GM23338 (cell line): ENCODE data around the gene ZNF275. TPM values are rescaled to one million over a fixed set of nuclear protein-coding genes. Genes with fewer than 3 reads are reported as not detected.

ENCODE experiments used
- polyA plus RNA-seq: library from polyadenylated mRNA; unstranded; fragments of >200 nt; fragmentation: Nextera tagmentation; extraction: Ambion mirVana; gene quantifications from 2 replicates; pipeline ENCODE4 v1.2.1, GENCODE V29; 2016
- small RNA-seq: library from RNA; depleted of rRNA; stranded (forward); fragments of <200 nt; gene quantifications from one replicate; pipeline ENCODE3, GENCODE V24; 2014; ENCODE audit warnings: low replicate concordance
- total RNA-seq: library from RNA; depleted of rRNA; stranded (reverse); fragments of >200 nt; shearing (Covaris generic); gene quantifications from 2 replicates; pipeline ENCODE4 v1.2.3, GENCODE V29; 2014; rRNA removed

Gene ZNF275
- total and polyA plus RNA-seq, 2 experiments from 2014 or later, result 3.2 to 12.3 TPM

Small RNA genes lying within 50 kb of the gene (small RNA-seq; reads per million reads assigned to genes)
- not detected for gene AC152007.1

Other genes starting within 250 kb of the ZNF275 start
- gene MAGEA1, start 154.9 kb upstream of the ZNF275 start, total RNA-seq, result not detected in 2 replicates
- not detected in 2 replicates for gene MAGEA1, start 154.9 kb upstream of the ZNF275 start, polyA plus RNA-seq
- 0.78 and 0.83 TPM in 2 replicates for gene PNMA6F, start 12.4 kb upstream of the ZNF275 start, total RNA-seq
- 0.06 and 0.09 TPM in 2 replicates for gene PNMA6F, start 12.4 kb upstream of the ZNF275 start, polyA plus RNA-seq
- not detected in 2 replicates for gene PNMA6E, start 67.2 kb downstream of the ZNF275 start, total RNA-seq
- gene PNMA6E, start 67.2 kb downstream of the ZNF275 start, polyA plus RNA-seq, result not detected in 2 replicates
- gene ZFP92, start 77.3 kb downstream of the ZNF275 start, total RNA-seq, result 0.27 and 0.52 TPM in 2 replicates
- 0.05 TPM in 2 replicates for gene ZFP92, start 77.3 kb downstream of the ZNF275 start, polyA plus RNA-seq
- gene TREX2, start 111.9 kb downstream of the ZNF275 start, total RNA-seq, result 1.7 and 4.6 TPM in 2 replicates
- 0.28 and 0.81 TPM in 2 replicates for gene TREX2, start 111.9 kb downstream of the ZNF275 start, polyA plus RNA-seq
- 48.8 and 59.8 TPM in 2 replicates for gene HAUS7, start 136.4 kb downstream of the ZNF275 start, total RNA-seq
- 77.9 and 78.8 TPM in 2 replicates for gene HAUS7, start 136.4 kb downstream of the ZNF275 start, polyA plus RNA-seq
- 0.23 and 0.87 TPM in 2 replicates for gene BGN, start 160.8 kb downstream of the ZNF275 start, total RNA-seq
- 0.71 and 1.8 TPM in 2 replicates for gene BGN, start 160.8 kb downstream of the ZNF275 start, polyA plus RNA-seq
- gene ATP2B3, start 183.5 kb downstream of the ZNF275 start, total RNA-seq, result 0.17 and 0.54 TPM in 2 replicates
- 0.09 TPM in 1 of 2 replicates, not detected in the other for gene ATP2B3, start 183.5 kb downstream of the ZNF275 start, polyA plus RNA-seq